CD4-positive, alpha-beta memory T cell (primary cell): ENCODE data around the gene EGF. TPM values are rescaled to one million over a fixed set of nuclear protein-coding genes. Genes with fewer than 3 reads are reported as not detected.
"Not testable (repeated sequence)": the region's sequence is repeated elsewhere in the genome, so short reads cannot be mapped to it uniquely, and the experiment has no call there.

Experiments used
- CTCF ChIA-PET: fragments of 350-600 bp; sonication (Branson Sonifier 250); formaldehyde crosslinking; loops from one replicate; lab custom pipeline; 2021; ENCODE audit warnings: inconsistent platforms; ENCODE audit not compliant: partially characterized antibody; lab: Charles Lee
- POLR2A ChIA-PET: fragments of 350-600 bp; sonication (Branson Sonifier 250); formaldehyde crosslinking; loops from one replicate; lab custom pipeline; 2021; ENCODE audit not compliant: partially characterized antibody; lab: Charles Lee
- DNase-seq, 5 donors: peaks; one replicate each; pipeline versions ENCODE4 v3.0.0 to v3.0.0-alpha.2; 2020 to 2022; ENCODE audit warnings: mixed read lengths in 1 of 5
- H3K27ac ChIP-seq: one replicate; pipeline ENCODE4 v1.7.0; 2013; ENCODE audit warnings: low read depth, low read length
- H3K27me3 ChIP-seq: 2 replicates; pipeline ENCODE4 v1.7.0; 2013; ENCODE audit warnings: mild to moderate bottlenecking, low read length, moderate library complexity; ENCODE audit not compliant: insufficient read depth
- H3K36me3 ChIP-seq: 2 replicates; pipeline ENCODE4 v1.7.0; 2013; ENCODE audit warnings: mild to moderate bottlenecking, low read length, moderate library complexity; ENCODE audit not compliant: insufficient read depth
- H3K4me1 ChIP-seq: 2 replicates; pipeline ENCODE4 v1.7.0; 2013; ENCODE audit warnings: mild to moderate bottlenecking, low read length, moderate library complexity; ENCODE audit not compliant: insufficient read depth
- H3K4me3 ChIP-seq, 2 donors: one replicate each; pipeline ENCODE4 v1.7.0; 2013; ENCODE audit warnings: low read length in 2 of 2, mild to moderate bottlenecking in 1 of 2
- H3K9me3 ChIP-seq, 2 donors: one replicate each; pipeline ENCODE4 v1.7.0; 2013; ENCODE audit warnings: low read length in 2 of 2, control low read depth in 1 of 2; ENCODE audit not compliant: control insufficient read depth in 1 of 2
- H3K27ac Mint-ChIP-seq, 7 donors: one replicate each; pipeline ENCODE4 v1.8.0; 2020 to 2021; ENCODE audit warnings: mixed read lengths in 7 of 7, mild to moderate bottlenecking in 6 of 7, inconsistent platforms in 3 of 7, moderate library complexity in 3 of 7
- H3K27me3 Mint-ChIP-seq, 2 donors: one replicate each; pipeline ENCODE4 v1.8.0; 2020 to 2021; ENCODE audit warnings: mixed read lengths in 2 of 2
- H3K36me3 Mint-ChIP-seq, 2 donors: one replicate each; pipeline ENCODE4 v1.8.0; 2020 to 2021; ENCODE audit warnings: mixed read lengths in 2 of 2, inconsistent platforms in 1 of 2, mild to moderate bottlenecking in 1 of 2
- H3K4me1 Mint-ChIP-seq, 4 donors: one replicate each; pipeline ENCODE4 v1.8.0; 2020 to 2021; ENCODE audit warnings: mixed read lengths in 4 of 4, mild to moderate bottlenecking in 1 of 4
- H3K4me3 Mint-ChIP-seq, 8 donors: one replicate each; pipeline ENCODE4 v1.8.0; 2020 to 2021; ENCODE audit warnings: mixed read lengths in 8 of 8, mild to moderate bottlenecking in 7 of 8, moderate library complexity in 6 of 8, inconsistent platforms in 3 of 8
- H3K9me3 Mint-ChIP-seq, 8 donors: one replicate each; pipeline ENCODE4 v1.8.0; 2020 to 2021; ENCODE audit warnings: mixed read lengths in 8 of 8, mild to moderate bottlenecking in 5 of 8, inconsistent platforms in 3 of 8, moderate library complexity in 1 of 8
- intact Hi-C: fragments of 100-400 bp; cut with micrococcal nuclease; formaldehyde crosslinking; loops from one replicate; pipeline ENCODE4 v1.15.1; 2023
- polyA plus RNA-seq, 2 donors: library from polyadenylated mRNA; unstranded; fragments of 300-500 nt; fragmentation: Illumina TruSeq; gene quantifications; one replicate each; pipeline ENCODE4 v1.2.3, GENCODE V29; 2021
- total RNA-seq, 2 experiments: library from RNA; stranded (reverse); gene quantifications; one replicate each; pipeline ENCODE4 v1.2.3, GENCODE V29; 2021

Gene EGF
- total and polyA plus RNA-seq, 4 experiments from 2014 or later: not detected

- CTCF ChIA-PET: no interaction called here
- Histone ChIP-seq H3K36me3 (no peaks in the 10 kb centered on the region), H3K4me3 (no peak overlapping the region), H3K4me1 (no peaks in the 10 kb centered on the region), H3K27ac (no peak overlapping the region), H3K27me3 (no peaks in the 10 kb centered on the region), H3K9me3 (no peaks in the 10 kb centered on the region)
- intact Hi-C loops: no loop called here
- Mint-ChIP-seq H3K9me3 (peaks cover 0 to 3% (median 0%) of the 10 kb centered on the region in 8 donors), H3K4me3 (no peak overlapping the region), H3K36me3 (no peaks in the 10 kb centered on the region), H3K27me3 (peaks cover under 1 to 9% of the 10 kb centered on the region in 2 donors), H3K4me1 (peaks cover 0 to 9% (median 1%) of the 10 kb centered on the region in 4 donors), H3K27ac (peak overlapping the region in 1 of 7 donors; percentile 34)
- POLR2A ChIA-PET: no interaction called here
- no peak for DNase-seq
Measured at GRCh38 chr4:109931318-109931717, 18.6 kb downstream of the EGF start.

- POLR2A ChIA-PET, H3K4me1 Mint-ChIP-seq, H3K27ac ChIP-seq, H3K9me3 ChIP-seq, H3K27me3 ChIP-seq, H3K4me3 ChIP-seq, H3K4me3 Mint-ChIP-seq, H3K27ac Mint-ChIP-seq, DNase-seq, intact Hi-C loops, H3K36me3 ChIP-seq, H3K4me1 ChIP-seq, H3K36me3 Mint-ChIP-seq, H3K9me3 Mint-ChIP-seq: not testable (repeated sequence)
- H3K27me3 Mint-ChIP-seq: peaks cover 8 to 25% of the 10 kb centered on the region in 2 donors
- CTCF ChIA-PET: interaction anchor here (0.6 to 0.7 kb wide), 2 partner anchors 9 to 81 kb away, joined by 3 to 5 read pairs; no protein-coding TSS in a partner anchor
Measured at GRCh38 chr4:109937352-109937751, 24.7 kb downstream of the EGF start.

- intact Hi-C loops: no loop called here
- no peaks in the 10 kb centered on the region for H3K36me3 Mint-ChIP-seq
- no peaks in the 10 kb centered on the region for H3K36me3 ChIP-seq
- no peak for DNase-seq
- H3K27ac ChIP-seq: no peak overlapping the region
- ChIA-PET POLR2A (no interaction called here), CTCF (no interaction called here)
- no peaks in the 10 kb centered on the region for H3K9me3 ChIP-seq
- H3K4me3 ChIP-seq: no peak overlapping the region
- no peak overlapping the region for H3K27ac Mint-ChIP-seq
- no peaks in the 10 kb centered on the region for H3K4me1 ChIP-seq
- H3K27me3 Mint-ChIP-seq: peaks cover 8 to 25% of the 10 kb centered on the region in 2 donors
- H3K4me1 Mint-ChIP-seq: no peaks in the 10 kb centered on the region
- H3K27me3 ChIP-seq: no peaks in the 10 kb centered on the region
- no peak overlapping the region for H3K4me3 Mint-ChIP-seq
- peaks cover 0 to 6% (median 0%) of the 10 kb centered on the region in 8 donors for H3K9me3 Mint-ChIP-seq
Measured at GRCh38 chr4:109939190-109939589, 26.5 kb downstream of the EGF start.

DNA sequence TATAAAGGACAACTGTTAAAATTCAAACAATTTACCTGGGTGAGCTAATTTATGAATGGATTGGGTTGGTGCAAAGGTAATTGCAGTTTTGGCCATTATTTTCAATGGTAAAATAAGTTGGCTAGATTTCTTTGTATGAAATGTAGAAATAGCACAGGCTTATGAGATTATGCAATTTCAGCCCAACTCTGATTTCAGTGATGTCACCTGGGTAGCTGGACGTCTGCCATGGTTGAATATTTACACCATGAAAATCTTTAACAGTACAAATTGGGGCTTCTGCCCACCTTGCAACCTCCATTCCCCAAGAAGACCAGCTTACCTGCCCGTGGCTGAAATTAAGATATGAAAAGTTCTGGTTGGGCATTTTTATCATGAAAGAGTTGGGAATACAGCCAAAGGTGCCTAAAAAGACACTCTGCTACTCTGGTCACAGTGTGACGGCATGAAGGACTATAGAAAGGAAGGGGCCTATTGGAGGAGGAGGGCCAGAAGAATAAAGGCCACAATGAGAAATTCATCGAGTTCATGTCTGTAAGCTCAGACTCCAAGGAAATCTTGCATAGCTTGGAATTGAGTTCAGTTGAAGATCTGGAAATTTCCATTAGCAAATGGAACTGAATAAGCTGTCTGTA, 29.7 kb downstream of the EGF start:
- ChIA-PET POLR2A (no interaction called here), CTCF (interaction anchor here (1.1 kb wide), 1 partner anchor 9 kb away, joined by 4 read pairs; no protein-coding TSS in a partner anchor)
- Mint-ChIP-seq H3K36me3 (no peaks in the 10 kb centered on the region), H3K27me3 (peaks cover 5 to 6% of the 10 kb centered on the region in 2 donors), H3K4me1 (no peaks in the 10 kb centered on the region), H3K27ac (no peak overlapping the region), H3K9me3 (peaks cover 0 to 1% (median 0%) of the 10 kb centered on the region in 8 donors), H3K4me3 (no peak overlapping the region)
- no peaks in the 10 kb centered on the region for H3K27me3 ChIP-seq
- H3K9me3 ChIP-seq: no peaks in the 10 kb centered on the region
- H3K4me3 ChIP-seq: no peak overlapping the region
- H3K27ac ChIP-seq: no peak overlapping the region
- H3K36me3 ChIP-seq: no peaks in the 10 kb centered on the region
- intact Hi-C loops: no loop called here
- no peak for DNase-seq
- no peaks in the 10 kb centered on the region for H3K4me1 ChIP-seq

GRCh38 chr4:109943745-109944144, 31.1 kb downstream of the EGF start:
- Histone ChIP-seq H3K27ac (no peak overlapping the region), H3K4me1 (no peaks in the 10 kb centered on the region), H3K36me3 (no peaks in the 10 kb centered on the region), H3K9me3 (no peaks in the 10 kb centered on the region), H3K4me3 (no peak overlapping the region), H3K27me3 (no peaks in the 10 kb centered on the region)
- Mint-ChIP-seq H3K4me3 (no peak overlapping the region), H3K36me3 (no peaks in the 10 kb centered on the region), H3K9me3 (no peaks in the 10 kb centered on the region), H3K27me3 (peaks cover 0 to 4% of the 10 kb centered on the region in 2 donors), H3K4me1 (no peaks in the 10 kb centered on the region), H3K27ac (no peak overlapping the region)
- ChIA-PET POLR2A (no interaction called here), CTCF (no interaction called here)
- no peak for DNase-seq
- intact Hi-C loops: no loop called here

- H3K4me1 ChIP-seq: no peaks in the 10 kb centered on the region
- Mint-ChIP-seq H3K27ac (no peak overlapping the region), H3K36me3 (no peaks in the 10 kb centered on the region), H3K4me3 (no peak overlapping the region), H3K9me3 (no peaks in the 10 kb centered on the region), H3K27me3 (peaks cover 0 to 2% of the 10 kb centered on the region in 2 donors), H3K4me1 (no peaks in the 10 kb centered on the region)
- no peaks in the 10 kb centered on the region for H3K36me3 ChIP-seq
- no peak for DNase-seq
- ChIA-PET CTCF (no interaction called here), POLR2A (no interaction called here)
- intact Hi-C loops: no loop called here
- H3K27me3 ChIP-seq: no peaks in the 10 kb centered on the region
- H3K4me3 ChIP-seq: no peak overlapping the region
- no peaks in the 10 kb centered on the region for H3K9me3 ChIP-seq
- no peak overlapping the region for H3K27ac ChIP-seq
Measured at GRCh38 chr4:109944591-109944990, 31.9 kb downstream of the EGF start.

- no peaks in the 10 kb centered on the region for H3K27me3 ChIP-seq
- intact Hi-C loops: no loop called here
- ChIA-PET CTCF (no interaction called here), POLR2A (no interaction called here)
- no peaks in the 10 kb centered on the region for H3K36me3 ChIP-seq
- H3K4me1 Mint-ChIP-seq: no peaks in the 10 kb centered on the region
- H3K4me1 ChIP-seq: no peaks in the 10 kb centered on the region
- H3K27ac ChIP-seq: no peak overlapping the region
- H3K9me3 ChIP-seq: no peaks in the 10 kb centered on the region
- no peak overlapping the region for H3K4me3 ChIP-seq
- no peak for DNase-seq
- no peaks in the 10 kb centered on the region for H3K9me3 Mint-ChIP-seq
- H3K27ac Mint-ChIP-seq: peak overlapping the region in 1 of 7 donors; percentile 11
- H3K4me3 Mint-ChIP-seq: no peak overlapping the region
- no peaks in the 10 kb centered on the region for H3K36me3 Mint-ChIP-seq
- peaks cover 0 to 2% of the 10 kb centered on the region in 2 donors for H3K27me3 Mint-ChIP-seq
Measured at GRCh38 chr4:109945056-109945455, 32.4 kb downstream of the EGF start.
